ENCODE results near the gene RFTN1.

The RFTN1 gene

GRCh38 chr3:16513141-16514020 is at the start of gene RFTN1:
Gene RFTN1 (minus strand): TSS chr3:16513699. CDS start chr3:16493869, 19,830 bp downstream.
- no peak for DNase-seq

- no peak for DNase-seq
Observed at GRCh38 chr3:16559653-16560365, 46.3 kb upstream of the RFTN1 start.

GRCh38 chr3:16554126-16554525 is 40.6 kb upstream of the RFTN1 start:
- DNase-seq = no peak

- no peak for DNase-seq
Observed at GRCh38 chr3:16552757-16553156, 39.3 kb upstream of the RFTN1 start.

- no peak for DNase-seq
Observed at GRCh38 chr3:16551342-16551976, 38.0 kb upstream of the RFTN1 start.

GRCh38 chr3:16550676-16551341 is 37.3 kb upstream of the RFTN1 start:
- no peak for DNase-seq

GRCh38 chr3:16550305-16550675 is 36.8 kb upstream of the RFTN1 start:
- DNase-seq = no peak

- no peak for DNase-seq
Observed at GRCh38 chr3:16548721-16549120, 35.2 kb upstream of the RFTN1 start.

- no peak for DNase-seq
Observed at GRCh38 chr3:16547561-16548357, 34.3 kb upstream of the RFTN1 start.

- no peak for DNase-seq
Observed at GRCh38 chr3:16546186-16547010, 32.9 kb upstream of the RFTN1 start.

GRCh38 chr3:16545413-16546185 is 32.1 kb upstream of the RFTN1 start:
- DNase-seq = no peak

GRCh38 chr3:16543242-16543864 is 29.9 kb upstream of the RFTN1 start:
- no peak for DNase-seq

- DNase-seq = no peak
Observed at GRCh38 chr3:16538507-16538906, 25.0 kb upstream of the RFTN1 start.

- no peak for DNase-seq
Observed at GRCh38 chr3:16536996-16537395, 23.5 kb upstream of the RFTN1 start.

GRCh38 chr3:16536344-16536663 is 22.8 kb upstream of the RFTN1 start:
- DNase-seq = no peak

GRCh38 chr3:16534640-16535262 is 21.3 kb upstream of the RFTN1 start:
- DNase-seq = no peak

- no peak for DNase-seq
Observed at GRCh38 chr3:16533928-16534574, 20.6 kb upstream of the RFTN1 start.

GRCh38 chr3:16529264-16529663 is 15.8 kb upstream of the RFTN1 start:
- DNase-seq = no peak

GRCh38 chr3:16528581-16528993 is 15.1 kb upstream of the RFTN1 start:
- DNase-seq = no peak

Data from NCI-H187 treated with DMSO at 0.1 percent for 48 hours (cell line).